K562 treated with DMSO at 1 percent for 24 hours (cell line): ENCODE results near the gene ZNF844. TPM values are rescaled to one million over a fixed set of nuclear protein-coding genes. Genes with fewer than 3 reads are reported as not detected.

Source experiments
- total RNA-seq: library from RNA; unstranded; fragments of 300-600 nt; gene quantifications from 2 replicates; pipeline ENCODE4 v1.2.3, GENCODE V29; 2022; ENCODE audit warnings: low read depth; ENCODE audit not compliant: insufficient read depth

The ZNF844 gene
- total RNA-seq: 0.58 and 0.93 TPM in 2 replicates

GRCh38 chr19:12064590-12065538 is at the start of gene ZNF844:
Gene ZNF844 (plus strand): TSS chr19:12064731. CDS start chr19:12064874, 143 bp downstream.

GRCh38 chr19:12035220-12036172 is 29.0 kb upstream of the ZNF844 start, which contains the start of gene ZNF433:
Gene ZNF433 (minus strand): TSS chr19:12035679. CDS start chr19:12035539, 140 bp downstream.

GRCh38 chr19:12052497-12053169 is 11.9 kb upstream of the ZNF844 start, which contains the start of gene ZNF878:
Gene ZNF878 (minus strand): TSS chr19:12052961. CDS start chr19:12052801, 160 bp downstream.

Other genes starting within 250 kb of the ZNF844 start
- not detected in 2 replicates for gene ZNF439, start 216.0 kb upstream of the ZNF844 start, total RNA-seq
- 1.9 and 2.8 TPM in 2 replicates for gene ZNF69, start 176.9 kb upstream of the ZNF844 start, total RNA-seq
- gene ZNF700, start 139.6 kb upstream of the ZNF844 start, total RNA-seq: 4.3 and 6.1 TPM in 2 replicates
- 0.51 TPM in 1 of 2 replicates, not detected in the other for gene ZNF763, start 99.7 kb upstream of the ZNF844 start, total RNA-seq
- gene ZNF433, start 29.1 kb upstream of the ZNF844 start, total RNA-seq: 3.2 and 3.9 TPM in 2 replicates
- 0.21 TPM in 1 of 2 replicates, not detected in the other for gene ZNF878, start 11.8 kb upstream of the ZNF844 start, total RNA-seq
- 1.3 and 5.5 TPM in 2 replicates for gene ZNF20, start 75.6 kb downstream of the ZNF844 start, total RNA-seq
- gene ZNF625, start 92.0 kb downstream of the ZNF844 start, total RNA-seq: not detected in 2 replicates
- gene ZNF136, start 98.4 kb downstream of the ZNF844 start, total RNA-seq: 3.9 and 4.2 TPM in 2 replicates
- gene ZNF44, start 230.2 kb downstream of the ZNF844 start, total RNA-seq: 3.8 and 4.1 TPM in 2 replicates